ENCODE results near the gene OR5A2.
"Not testable (repeated sequence)": the region's sequence is repeated elsewhere in the genome, so short reads cannot be mapped to it uniquely, and the experiment has no call there.

OR5A2 gene

GRCh38 chr11:59426361-59427067 is at the start of gene OR5A2:
Gene OR5A2 (minus strand): TSS chr11:59426413. CDS start chr11:59422953, 3,460 bp downstream.
- DNase-seq: no peak

- no peak for DNase-seq
Observed at GRCh38 chr11:59475176-59475575, 49.0 kb upstream of the OR5A2 start.

GRCh38 chr11:59473015-59473414 is 46.8 kb upstream of the OR5A2 start, which contains the start of gene OR4D10:
Gene OR4D10 (plus strand): TSS chr11:59473315. CDS start chr11:59477430, 4,115 bp downstream.
- DNase-seq: no peak

GRCh38 chr11:59463190-59463641 is 37.0 kb upstream of the OR5A2 start:
- DNase-seq: no peak

- no peak for DNase-seq
Observed at GRCh38 chr11:59459916-59460315, 33.7 kb upstream of the OR5A2 start.

GRCh38 chr11:59456661-59457060 is 30.4 kb upstream of the OR5A2 start, which contains the start of gene OR4D6:
Gene OR4D6 (plus strand): TSS chr11:59456961. CDS start chr11:59456961, 0 bp downstream.
- DNase-seq: no peak

GRCh38 chr11:59448484-59448883 is 22.3 kb upstream of the OR5A2 start:
- no peak for DNase-seq

GRCh38 chr11:59445624-59446023 is 19.4 kb upstream of the OR5A2 start:
- not testable (repeated sequence) for DNase-seq

- DNase-seq: no peak
Observed at GRCh38 chr11:59437770-59438169, 11.6 kb upstream of the OR5A2 start.

- no peak for DNase-seq
Observed at GRCh38 chr11:59436169-59436568, 10.0 kb upstream of the OR5A2 start, which contains the start of gene OR5A1. Gene OR5A1 (plus strand): TSS chr11:59436469. CDS start chr11:59443169, 6,700 bp downstream.

GRCh38 chr11:59429924-59430516 is 3.8 kb upstream of the OR5A2 start:
- DNase-seq: no peak

GRCh38 chr11:59427068-59427382 is 812 bp upstream of the OR5A2 start:
- DNase-seq: no peak

GRCh38 chr11:59425131-59425530 is 1.1 kb downstream of the OR5A2 start:
- no peak for DNase-seq

- no peak for DNase-seq
Observed at GRCh38 chr11:59423835-59424234, 2.4 kb downstream of the OR5A2 start.

GRCh38 chr11:59418156-59418555 is 8.1 kb downstream of the OR5A2 start:
- no peak for DNase-seq

GRCh38 chr11:59417023-59417422 is 9.2 kb downstream of the OR5A2 start:
- no peak for DNase-seq

- DNase-seq: no peak
Observed at GRCh38 chr11:59416613-59417012, 9.6 kb downstream of the OR5A2 start.

- no peak for DNase-seq
Observed at GRCh38 chr11:59415111-59415510, 11.1 kb downstream of the OR5A2 start.

- DNase-seq: no peak
Observed at GRCh38 chr11:59413646-59414045, 12.6 kb downstream of the OR5A2 start.

GRCh38 chr11:59403546-59403945 is 22.7 kb downstream of the OR5A2 start:
- DNase-seq: no peak

GRCh38 chr11:59401262-59401552 is 25.0 kb downstream of the OR5A2 start:
- no peak for DNase-seq

- no peak for DNase-seq
Observed at GRCh38 chr11:59400461-59401261, 25.6 kb downstream of the OR5A2 start.

GRCh38 chr11:59394186-59394585 is 32.0 kb downstream of the OR5A2 start:
- no peak for DNase-seq
